Stimulated activated CD4-positive, alpha-beta T cell treated with anti-CD3 and anti-CD28 coated beads, Interleukin-4, amount 100 ng/mL, for 4 hours (primary cell): Measurements from ENCODE around the gene CENPA.
"Not testable (repeated sequence)": the region's sequence is repeated elsewhere in the genome, so short reads cannot be mapped to it uniquely, and the experiment has no call there.

Source experiments
- DNase-seq, 2 experiments: peaks; one replicate each; pipeline ENCODE4 v3.0.0-alpha.2; 2020

Gene CENPA

DNA sequence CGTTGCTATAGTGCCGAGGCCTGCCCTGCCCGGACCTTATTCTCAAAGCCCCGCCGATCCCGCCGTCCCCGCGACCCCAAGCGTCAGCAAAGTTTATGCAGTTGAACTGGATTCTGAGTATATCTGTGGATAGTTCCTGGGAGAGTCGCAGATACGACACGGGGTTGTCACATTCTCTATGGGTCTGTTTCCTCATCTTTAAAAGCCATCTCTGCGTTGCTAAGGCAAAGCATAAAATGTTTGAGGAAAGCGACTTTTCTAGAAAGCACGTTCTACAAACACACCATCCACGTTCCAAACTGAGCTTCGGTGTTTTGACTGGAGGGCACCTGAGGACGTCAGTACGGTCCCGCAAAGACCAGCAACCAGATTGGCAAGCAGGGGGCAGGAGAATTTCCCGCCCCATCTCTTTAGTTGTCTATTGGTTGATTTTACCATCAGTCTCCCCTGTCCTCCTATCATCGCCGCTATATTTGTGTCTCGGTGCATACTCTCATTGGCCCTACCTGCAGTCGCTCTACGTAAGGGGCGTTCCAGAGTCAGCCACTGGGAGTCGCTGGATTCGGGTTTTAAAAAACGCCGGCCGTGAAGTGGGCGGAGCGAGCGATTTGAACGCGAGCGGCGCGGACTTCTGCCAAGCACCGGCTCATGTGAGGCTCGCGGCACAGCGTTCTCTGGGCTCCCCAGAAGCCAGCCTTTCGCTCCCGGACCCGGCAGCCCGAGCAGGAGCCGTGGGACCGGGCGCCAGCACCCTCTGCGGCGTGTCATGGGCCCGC lies at the start of gene CENPA:
TSS of gene CENPA (plus strand) at position 626 of the 776 bp plus-strand sequence. CDS start at position 767, 141 bp downstream.
- peak; percentile 90 to 96 for DNase-seq

DNA sequence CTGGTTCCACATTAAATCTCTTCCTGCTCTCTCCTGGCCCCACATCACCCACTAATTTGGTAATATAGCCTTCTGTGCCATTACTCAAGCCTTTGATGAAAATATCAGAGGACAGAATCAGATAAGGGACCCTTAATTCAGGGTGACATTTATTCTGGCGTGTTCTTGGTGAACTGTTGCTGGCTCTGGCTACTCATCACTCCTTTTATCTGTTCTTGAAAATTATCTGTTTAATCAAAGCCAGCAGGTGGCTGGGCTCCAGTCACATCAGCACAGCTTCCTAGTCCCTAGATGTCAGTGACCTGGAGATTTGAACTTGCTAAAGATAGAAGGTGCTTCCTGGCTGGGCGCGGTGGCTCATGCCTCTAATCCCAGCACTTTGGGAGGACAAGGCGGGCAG lies 48.6 kb upstream of the CENPA start:
- no peak for DNase-seq

DNA sequence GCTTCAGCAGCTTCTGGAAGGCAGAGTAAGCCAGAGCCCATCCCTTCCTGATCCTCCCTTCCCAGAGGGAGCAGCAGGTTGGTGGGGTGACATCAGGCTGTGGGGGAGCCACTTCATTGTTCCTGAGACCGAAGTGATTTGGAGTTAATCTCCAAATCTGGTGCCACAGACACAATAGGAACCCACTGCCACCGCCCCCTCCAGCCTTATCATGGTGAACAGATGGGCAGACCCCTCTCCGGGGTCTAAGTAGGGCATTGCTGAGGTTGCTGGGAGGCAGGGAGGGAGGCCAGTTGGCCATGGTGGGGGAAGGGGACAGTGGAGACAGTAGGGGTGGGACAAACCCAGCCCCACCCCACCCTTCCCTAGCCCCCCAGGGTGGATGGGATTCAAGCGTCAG lies 47.4 kb upstream of the CENPA start:
- DNase-seq: no peak

DNA sequence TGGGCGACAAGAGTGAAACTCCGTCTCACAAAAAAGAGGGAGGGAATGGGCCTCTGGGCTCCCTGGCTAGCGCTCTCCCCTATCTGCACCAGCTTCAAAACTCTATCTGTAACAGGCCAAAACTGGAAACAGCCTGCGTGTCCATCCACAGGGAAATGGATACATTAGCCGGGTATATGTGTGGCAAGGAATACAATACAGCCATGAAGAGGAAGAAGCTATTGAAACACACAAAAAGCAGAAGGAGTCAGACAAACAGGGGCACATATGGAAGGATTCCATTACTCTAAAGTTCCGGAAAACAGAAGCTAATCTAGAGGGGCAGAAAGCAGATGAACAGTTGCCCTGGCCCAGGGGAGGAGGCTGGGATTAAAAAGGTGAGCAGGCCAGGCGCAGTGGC lies 46.3 kb upstream of the CENPA start:
- no peak for DNase-seq

DNA sequence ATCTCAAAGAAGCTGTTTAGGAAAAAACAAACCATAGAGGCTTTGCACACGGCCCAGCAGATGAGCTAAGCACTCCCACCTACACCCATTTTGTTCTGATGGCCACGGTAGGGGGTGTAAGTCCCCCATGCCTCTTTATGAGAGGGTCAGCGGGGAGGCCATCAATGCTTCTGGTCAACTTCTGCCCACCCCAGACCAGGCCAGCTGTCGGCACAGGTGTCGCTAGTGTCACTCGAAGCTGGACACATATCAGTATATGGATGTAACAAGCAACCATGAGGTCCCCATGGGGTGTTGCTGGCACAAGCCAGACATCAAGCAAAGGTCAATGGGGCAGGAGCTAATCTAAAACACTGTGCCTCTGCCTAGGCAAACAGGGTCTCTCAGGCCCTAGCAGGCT lies 45.5 kb upstream of the CENPA start:
- no peak for DNase-seq

DNA sequence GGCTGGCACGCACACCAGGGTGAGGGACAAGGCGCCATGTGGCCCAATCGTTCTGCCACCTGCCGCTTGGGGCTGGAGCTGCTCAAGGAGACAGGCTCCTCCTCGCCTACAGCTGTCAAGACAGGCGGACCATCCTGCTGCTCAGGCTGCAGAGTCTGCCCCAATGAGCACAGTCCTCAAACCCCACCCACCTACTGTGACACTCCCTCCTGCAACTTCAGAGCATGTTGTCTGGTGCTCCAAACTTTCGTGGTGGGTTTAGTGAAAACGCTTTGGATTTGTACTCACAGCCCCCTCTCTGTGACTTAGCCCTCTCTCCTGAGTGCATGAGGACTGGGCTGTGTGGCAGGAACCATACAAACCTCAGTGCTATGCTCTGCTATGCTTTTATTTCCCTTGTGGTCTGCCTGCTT lies 45.0 kb upstream of the CENPA start:
- no peak for DNase-seq

DNA sequence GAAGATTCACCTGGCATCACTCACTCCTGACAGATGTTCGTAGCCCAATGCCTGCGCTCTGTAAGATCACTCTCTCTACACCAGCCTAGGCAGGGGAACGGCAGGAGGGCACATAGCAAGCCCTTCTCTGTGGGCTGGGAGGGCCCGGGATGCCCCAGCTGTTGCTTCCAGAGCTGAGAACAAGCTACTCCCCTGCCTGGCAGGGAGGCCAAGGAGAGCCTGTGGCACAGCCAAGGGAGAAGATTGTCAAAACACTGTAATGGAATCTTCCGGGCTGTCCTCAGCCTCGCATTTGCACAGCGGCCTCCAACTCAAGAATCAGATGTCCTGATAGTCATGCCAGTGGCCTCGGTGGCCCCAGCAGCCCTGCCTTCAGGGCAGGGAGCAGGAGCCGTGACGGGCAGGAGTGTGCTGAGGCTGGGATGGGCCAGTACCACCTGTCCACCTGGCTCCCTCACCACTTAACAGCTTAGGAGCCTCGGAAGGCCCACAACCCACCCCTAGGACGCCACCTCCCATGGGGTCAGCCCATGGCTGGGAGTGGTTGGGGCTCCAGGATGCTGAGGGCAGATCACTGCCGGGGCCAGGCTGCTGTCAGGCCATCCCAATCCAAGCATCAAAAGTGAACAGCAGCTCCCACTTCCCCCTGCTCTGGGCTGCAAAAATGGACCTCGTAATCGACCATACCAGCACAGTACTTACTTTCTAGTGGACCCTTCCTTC lies 43.6 kb upstream of the CENPA start:
- no peak for DNase-seq

DNA sequence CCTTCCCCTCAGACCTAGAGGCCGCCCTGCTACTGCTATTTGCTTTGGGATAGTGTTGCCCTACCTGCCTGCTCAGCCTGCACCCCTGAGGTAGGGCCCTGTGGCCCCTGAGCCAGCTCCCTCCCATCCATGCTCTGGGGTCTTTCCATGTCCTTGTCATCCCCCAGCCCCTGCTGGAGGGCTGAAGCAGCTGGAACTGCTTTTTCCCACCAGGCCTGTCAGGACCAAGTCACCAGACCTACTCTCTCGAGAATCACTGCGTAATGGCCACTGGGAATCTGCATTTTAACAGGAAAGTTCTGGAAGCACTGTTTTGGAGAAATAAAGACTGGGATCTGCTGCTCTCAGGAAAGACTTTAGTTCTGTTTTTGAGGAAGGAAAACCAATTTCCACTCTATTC lies 42.0 kb upstream of the CENPA start:
- no peak for DNase-seq

DNA sequence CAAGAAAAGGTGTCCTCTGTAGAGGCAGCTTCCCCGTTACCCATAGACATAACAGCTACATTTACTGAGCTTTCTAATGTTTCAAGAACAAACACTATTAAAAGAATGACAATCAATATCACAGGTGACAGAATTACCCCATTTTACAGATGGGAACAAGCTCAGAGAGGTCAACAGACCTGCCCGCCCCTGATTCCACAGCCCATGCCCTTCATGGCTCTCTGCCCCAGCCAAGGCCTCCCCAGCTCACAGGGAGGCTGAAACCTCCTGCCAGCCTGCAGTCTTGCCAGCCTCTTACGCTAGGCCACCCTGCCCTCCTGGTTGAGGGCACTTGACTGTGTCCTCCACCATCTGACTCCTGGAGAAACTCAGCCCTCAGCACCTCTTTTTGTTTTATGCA lies 40.9 kb upstream of the CENPA start:
- DNase-seq: no peak

DNA sequence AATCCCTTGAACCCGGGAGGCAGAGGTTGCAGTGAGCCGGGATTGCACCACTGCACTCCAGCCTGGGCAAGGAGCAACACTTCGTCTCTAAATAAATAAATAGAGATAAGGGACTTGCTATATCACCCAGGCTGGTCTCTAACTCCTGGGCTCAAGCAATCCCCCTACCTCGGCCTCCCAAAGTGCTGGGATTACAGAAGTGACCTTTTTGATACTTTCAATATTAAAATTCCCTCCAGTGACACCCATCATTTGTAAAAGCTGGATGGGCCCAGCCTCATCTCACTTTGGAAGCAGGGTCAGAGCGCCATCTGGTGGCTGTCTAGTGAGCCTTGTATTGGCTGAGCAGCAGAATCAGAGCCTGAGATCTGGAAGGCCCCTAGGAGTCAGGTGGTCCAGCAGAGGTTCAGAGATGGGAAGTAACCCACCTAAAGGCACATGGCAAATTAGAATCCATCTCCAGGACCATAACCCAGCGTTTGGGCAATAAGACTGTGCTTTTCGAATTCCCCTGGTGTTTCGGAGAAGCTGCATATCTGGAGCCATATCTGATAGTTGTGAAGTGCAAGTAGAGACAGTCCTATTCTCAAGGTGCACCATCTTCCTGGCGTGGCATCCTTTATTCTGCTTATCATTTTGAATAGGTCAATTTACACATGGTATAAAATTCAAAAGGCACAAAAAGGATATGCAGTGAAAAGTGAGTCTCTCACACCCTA lies 40.1 kb upstream of the CENPA start:
- peak; percentile 67 to 78 for DNase-seq

DNA sequence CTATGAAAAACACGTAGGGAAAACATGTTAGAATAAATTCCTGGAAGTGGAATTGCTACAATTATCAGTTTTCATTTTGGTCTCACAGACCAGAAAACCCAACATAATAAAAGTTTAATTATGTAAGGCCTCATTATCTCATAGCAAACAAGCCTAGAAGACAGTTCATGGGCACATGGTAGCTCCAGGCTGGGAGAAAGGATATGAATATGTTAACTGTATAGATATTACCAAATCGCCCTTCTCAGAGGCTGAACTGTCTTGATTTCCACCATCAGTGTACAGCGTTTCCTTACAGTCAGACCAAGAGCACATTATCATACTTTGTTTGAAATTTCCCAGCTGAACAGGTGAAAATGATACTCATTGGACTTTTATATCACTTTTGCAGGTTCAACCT lies 38.9 kb upstream of the CENPA start:
- no peak for DNase-seq

DNA sequence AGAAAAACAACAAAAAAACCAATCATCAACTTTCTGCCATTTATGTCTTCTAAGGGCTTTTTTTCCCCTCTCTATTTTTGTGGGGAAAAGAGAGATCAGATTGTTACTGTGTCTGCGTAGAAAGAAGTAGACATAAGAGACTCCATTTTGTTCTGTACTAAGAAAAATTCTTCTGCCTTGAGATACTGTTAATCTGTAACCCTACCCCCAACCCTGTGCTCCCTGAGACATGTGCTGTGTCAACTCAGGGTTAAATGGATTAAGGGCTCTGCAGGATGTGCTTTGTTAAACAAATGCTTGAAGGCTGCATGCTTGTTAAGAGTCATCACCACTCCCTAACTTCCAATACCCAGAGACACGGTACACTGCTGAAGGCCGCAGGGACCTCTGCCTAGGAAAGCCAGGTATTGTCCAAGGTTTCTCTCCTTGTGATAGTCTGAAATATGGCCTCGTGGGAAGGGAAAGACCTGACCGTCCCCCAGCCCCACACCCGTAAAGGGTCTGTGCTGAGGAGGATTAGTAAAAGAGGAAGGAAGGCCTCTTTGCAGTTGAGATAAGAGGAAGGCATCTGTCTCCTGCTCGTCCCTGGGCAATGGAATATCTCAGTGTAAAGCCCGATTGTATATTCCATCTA lies 36.0 kb upstream of the CENPA start:
- not testable (repeated sequence) for DNase-seq

DNA sequence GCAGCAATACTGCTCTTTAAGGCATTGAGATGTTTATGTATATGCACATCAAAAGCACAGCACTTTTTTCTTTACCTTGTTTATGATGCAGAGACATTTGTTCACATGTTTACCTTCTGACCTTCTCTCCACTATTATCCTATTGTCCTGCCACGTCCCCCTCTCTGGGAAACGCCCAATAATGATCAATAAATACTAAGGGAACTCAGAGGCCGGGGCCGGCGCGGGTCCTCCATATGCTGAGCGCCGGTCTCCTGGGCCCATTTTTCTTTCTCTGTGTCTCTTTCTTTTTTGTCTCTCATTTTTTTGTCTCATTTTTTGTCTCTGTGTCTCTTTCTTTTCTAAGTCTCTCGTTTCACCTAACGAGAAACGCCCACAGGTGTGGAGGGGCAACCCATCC lies 35.4 kb upstream of the CENPA start:
- not testable (repeated sequence) for DNase-seq

DNA sequence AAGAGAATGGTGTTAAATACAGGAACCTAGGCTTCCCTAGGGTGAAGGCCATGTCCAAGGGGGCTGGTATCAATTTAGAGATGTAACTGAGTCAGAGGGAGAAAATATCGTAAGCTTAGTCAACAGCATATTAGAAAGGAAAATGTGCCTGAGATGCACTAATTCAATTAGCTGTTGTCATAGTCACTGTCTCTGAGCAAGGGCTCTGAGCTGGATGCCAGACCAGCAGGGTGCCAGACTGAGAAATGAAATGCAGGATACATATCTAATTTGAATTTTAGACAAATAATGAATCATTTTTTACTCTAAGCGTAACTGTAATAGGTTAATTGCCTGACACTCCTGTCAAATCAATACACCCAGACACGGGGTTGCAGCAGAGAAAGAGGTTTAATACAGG lies 33.2 kb upstream of the CENPA start:
- DNase-seq: no peak

DNA sequence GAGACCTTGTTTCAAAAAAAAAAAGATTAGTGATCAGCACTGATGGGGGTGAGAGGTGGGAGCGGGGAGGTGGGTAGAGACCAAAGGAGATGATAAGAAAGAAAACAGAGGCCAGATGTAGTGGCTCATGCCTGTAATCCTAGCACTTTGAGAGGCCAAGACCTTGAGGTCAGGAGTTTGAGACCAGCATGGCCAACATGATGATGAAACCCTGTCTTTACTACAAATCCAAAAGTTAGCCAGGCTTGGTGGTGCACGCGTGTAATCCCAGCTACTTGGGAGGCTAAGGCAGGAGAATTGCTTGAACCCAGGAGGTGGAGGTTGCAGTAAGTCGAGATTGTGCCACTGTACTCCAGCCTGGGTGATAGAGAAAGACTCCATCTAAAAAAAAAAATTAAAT lies 31.3 kb upstream of the CENPA start:
- DNase-seq: no peak

DNA sequence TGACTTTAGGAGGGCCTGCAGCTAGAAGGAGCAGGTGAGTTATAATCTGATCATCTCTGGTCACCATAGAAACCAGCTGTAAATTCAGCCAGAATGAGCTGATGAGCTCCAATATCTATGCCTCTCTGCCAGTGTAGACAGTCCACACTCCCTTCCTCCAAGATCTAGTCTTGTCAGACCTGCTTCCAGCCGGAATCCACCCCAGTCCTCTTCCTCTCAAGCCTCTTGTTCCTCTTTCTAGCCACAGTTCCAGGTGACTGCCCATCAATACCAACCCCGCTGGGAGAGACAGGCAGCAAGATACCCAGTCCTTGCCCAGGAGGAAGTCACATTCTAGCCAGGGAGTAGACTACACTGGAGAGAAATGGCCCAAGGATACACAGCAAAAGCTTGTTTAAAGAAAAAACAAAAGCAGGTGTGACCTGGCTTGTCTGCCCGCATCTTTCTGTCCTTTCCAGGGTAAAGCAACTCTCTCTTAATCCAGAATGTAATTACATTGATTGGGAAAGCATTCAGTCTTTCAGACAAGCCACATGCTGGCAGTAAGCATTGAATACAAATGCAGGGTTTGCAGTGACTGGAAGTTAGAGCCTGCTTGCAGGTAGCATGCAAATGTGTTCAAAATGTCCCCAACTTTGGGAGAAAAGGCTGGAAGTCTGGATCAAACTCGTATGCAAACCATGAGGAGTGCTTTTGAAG lies 30.7 kb upstream of the CENPA start:
- DNase-seq: no peak

DNA sequence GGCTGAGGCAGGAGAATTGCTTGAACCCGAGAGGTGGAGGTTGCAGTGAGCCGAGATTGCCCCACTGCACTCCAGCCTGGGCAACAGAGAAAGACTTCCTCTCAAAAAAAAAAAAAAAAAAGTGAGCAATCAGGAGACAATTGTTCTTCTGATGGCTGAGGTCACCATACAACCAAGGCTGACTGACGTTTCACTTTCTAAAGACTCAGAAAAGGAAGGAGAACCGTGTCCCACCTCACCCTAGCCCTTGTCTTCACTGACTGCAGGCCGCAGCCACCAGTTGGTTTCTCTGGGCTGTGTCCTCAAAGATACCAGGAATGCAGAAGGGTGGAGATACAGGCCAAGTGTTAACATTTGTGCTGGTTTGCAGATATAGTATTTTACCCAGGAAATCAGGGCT lies 29.5 kb upstream of the CENPA start:
- DNase-seq: no peak

DNA sequence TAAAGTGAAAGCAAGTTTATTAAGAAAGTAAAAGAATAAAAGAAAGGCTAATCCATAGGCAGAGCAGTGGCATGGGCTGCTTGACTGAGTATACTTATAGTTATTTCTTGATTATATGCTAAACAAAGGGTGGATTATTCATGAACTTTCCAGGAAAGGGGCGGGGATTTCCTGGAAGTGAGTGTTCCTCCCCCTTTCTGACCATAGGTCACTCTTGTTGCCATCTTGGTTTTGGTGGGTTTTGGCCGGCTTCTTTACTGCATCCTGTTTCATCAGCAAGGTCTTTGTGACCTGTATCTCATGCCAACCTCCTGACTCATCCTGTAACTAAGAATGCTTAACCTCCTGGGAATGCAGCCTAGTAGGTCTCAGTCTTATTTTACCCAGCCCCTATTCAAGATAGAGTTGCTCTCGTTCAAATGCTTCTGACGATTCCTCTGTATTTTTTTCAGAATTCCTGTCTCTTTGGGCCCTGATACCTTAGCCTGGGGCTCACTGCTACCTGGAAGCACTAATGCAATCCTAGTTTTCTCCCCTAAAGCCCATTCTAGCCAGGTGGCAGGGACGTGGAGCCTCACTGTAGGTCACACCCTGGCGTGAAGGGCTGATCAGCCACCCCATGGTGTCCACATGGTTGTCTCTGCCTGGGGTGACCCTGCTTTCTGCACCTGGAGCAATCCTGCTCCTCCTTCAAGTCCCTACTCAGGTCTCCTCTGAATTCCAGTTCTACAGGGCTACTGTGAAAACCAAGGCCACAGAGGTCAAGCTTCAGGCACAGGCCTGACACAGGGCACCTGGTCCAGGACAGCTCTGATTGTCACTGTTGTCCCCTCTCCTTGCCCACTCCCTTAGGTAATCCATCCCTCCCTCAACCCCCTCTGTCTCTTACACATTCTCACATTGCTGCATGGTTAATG lies 27.7 kb upstream of the CENPA start:
- no peak for DNase-seq

DNA sequence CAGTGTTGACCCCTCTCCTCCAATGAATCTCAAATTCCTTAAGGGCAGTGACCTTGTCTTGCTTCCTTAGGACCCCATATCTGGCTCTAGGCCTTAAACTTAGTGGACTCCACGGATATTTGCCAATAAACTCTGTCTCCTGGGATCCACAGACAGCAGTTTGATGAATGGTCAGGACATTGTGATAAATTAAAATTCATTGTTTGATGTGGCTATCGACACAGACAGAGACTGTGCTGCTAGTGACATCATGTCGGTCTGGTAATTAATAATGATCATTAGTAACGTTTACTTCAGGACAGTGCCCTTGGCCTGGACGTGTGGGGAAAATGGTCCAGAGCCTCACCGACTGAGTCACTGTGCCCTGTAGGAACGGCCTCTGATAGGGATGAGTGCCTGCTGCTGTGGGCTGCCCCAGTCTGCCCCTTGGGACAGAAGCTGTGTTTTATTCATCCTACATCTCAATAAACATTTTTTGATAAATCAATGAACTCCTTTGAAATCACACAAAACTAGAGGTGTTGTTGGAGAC lies 27.0 kb upstream of the CENPA start:
- DNase-seq: no peak

DNA sequence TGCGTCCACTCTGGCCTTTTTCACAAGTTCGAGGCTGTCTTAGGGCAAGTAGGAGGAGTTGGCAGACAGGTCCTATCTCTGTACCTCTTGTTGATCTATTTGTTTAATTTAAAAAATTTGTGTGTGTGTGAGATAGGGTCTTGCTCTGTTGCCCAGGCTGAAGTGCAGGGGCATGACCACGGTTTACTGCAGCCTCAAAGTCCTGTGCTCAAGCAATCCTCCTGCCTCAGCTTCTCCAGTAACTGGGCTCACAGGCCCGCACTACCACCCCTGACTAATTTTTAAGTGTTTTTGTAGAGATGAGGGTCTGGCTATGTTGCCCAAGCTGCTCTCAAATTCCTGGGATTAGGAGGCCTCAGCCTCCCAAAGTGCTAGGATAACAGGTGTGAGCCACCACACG lies 26.0 kb upstream of the CENPA start:
- DNase-seq: no peak

DNA sequence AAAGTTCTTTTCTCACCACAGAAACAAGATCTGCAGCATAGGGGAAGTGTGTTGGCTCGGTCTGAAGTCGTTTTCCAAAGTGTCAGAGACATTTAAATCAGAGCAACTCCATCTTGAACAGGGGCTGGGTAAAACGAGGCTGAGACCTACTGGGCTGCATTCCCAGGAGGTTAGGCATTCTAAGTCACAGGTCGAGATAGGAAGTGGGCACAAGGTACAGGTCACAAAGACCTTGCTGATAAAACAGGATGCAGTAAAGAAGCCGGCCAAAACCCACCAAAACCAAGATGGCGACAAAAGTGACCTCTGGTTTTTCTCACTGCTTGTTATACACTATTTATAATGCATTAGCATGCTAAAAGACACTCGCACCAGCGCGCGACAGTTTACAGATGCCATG lies 24.9 kb upstream of the CENPA start:
- not testable (repeated sequence) for DNase-seq
